Stimulated activated CD4-positive, alpha-beta T cell treated with anti-CD3 and anti-CD28 coated beads, Interleukin-4, amount 100 ng/mL, for 4 hours (primary cell): ENCODE measurements around the gene LRP1B.
"Not testable (repeated sequence)": the region's sequence is repeated elsewhere in the genome, so short reads cannot be mapped to it uniquely, and the experiment has no call there.

Experiments
- DNase-seq, 2 experiments: peaks; one replicate each; pipeline ENCODE4 v3.0.0-alpha.2; 2020

LRP1B gene

GRCh38 chr2:140465301-140465700, 1665.5 kb downstream of the LRP1B start:
- DNase-seq, result no peak

- no peak for DNase-seq
Observed at GRCh38 chr2:140462990-140463389, 1667.8 kb downstream of the LRP1B start.

GRCh38 chr2:140457483-140457882, 1673.3 kb downstream of the LRP1B start:
- DNase-seq, result no peak

- DNase-seq, result no peak
Observed at GRCh38 chr2:140455315-140455714, 1675.5 kb downstream of the LRP1B start.

- no peak for DNase-seq
Observed at GRCh38 chr2:140454717-140455116, 1676.1 kb downstream of the LRP1B start.

GRCh38 chr2:140451324-140451723, 1679.5 kb downstream of the LRP1B start:
- no peak for DNase-seq

GRCh38 chr2:140442319-140442718, 1688.5 kb downstream of the LRP1B start:
- no peak for DNase-seq

GRCh38 chr2:140440815-140441214, 1690.0 kb downstream of the LRP1B start:
- DNase-seq, result no peak

GRCh38 chr2:140436936-140437335, 1693.9 kb downstream of the LRP1B start:
- DNase-seq, result no peak

GRCh38 chr2:140427033-140427432, 1703.8 kb downstream of the LRP1B start:
- not testable (repeated sequence) for DNase-seq

- no peak for DNase-seq
Observed at GRCh38 chr2:140424471-140424870, 1706.3 kb downstream of the LRP1B start.

GRCh38 chr2:140422759-140423158, 1708.1 kb downstream of the LRP1B start:
- DNase-seq, result no peak

GRCh38 chr2:140417504-140417903, 1713.3 kb downstream of the LRP1B start:
- no peak for DNase-seq

GRCh38 chr2:140416577-140416976, 1714.2 kb downstream of the LRP1B start:
- no peak for DNase-seq

- not testable (repeated sequence) for DNase-seq
Observed at GRCh38 chr2:140415035-140415434, 1715.8 kb downstream of the LRP1B start.

- no peak for DNase-seq
Observed at GRCh38 chr2:140410695-140411094, 1720.1 kb downstream of the LRP1B start.

GRCh38 chr2:140401056-140401455, 1729.8 kb downstream of the LRP1B start:
- no peak for DNase-seq

- no peak for DNase-seq
Observed at GRCh38 chr2:140392824-140393223, 1738.0 kb downstream of the LRP1B start.

GRCh38 chr2:140384946-140385345, 1745.9 kb downstream of the LRP1B start:
- no peak for DNase-seq

GRCh38 chr2:140383781-140384180, 1747.0 kb downstream of the LRP1B start:
- no peak for DNase-seq

GRCh38 chr2:140376686-140377085, 1754.1 kb downstream of the LRP1B start:
- DNase-seq, result no peak

GRCh38 chr2:140363131-140363530, 1767.7 kb downstream of the LRP1B start:
- DNase-seq, result no peak

- DNase-seq, result no peak
Observed at GRCh38 chr2:140362361-140362760, 1768.5 kb downstream of the LRP1B start.

GRCh38 chr2:140359056-140359771, 1771.6 kb downstream of the LRP1B start:
- no peak for DNase-seq

GRCh38 chr2:140356697-140357096, 1774.1 kb downstream of the LRP1B start:
- no peak for DNase-seq
